ENCODE results near the gene GORASP1.
"Not testable (repeated sequence)": the region's sequence is repeated elsewhere in the genome, so short reads cannot be mapped to it uniquely, and the experiment has no call there.

GORASP1 gene

GRCh38 chr3:39079530-39079929 lies 27.9 kb downstream of the GORASP1 start:
- DNase-seq (ENCODE audit: insufficient read length) (no peak), FAIRE-seq (no peak)
- no peak for TF ChIP-seq TAF1 (IDR thresholded peaks at IDR 0.05; ENCODE audit: borderline replicate concordance, low read depth, low read length)
- TF ChIP-seq POLR2A (IDR thresholded peaks at IDR 0.05; ENCODE audit: low read depth, low read length) = no peak
- TF ChIP-seq POLR2AphosphoS5 (IDR thresholded peaks at IDR 0.05; ENCODE audit: low read depth, low read length) = no peak

DNA sequence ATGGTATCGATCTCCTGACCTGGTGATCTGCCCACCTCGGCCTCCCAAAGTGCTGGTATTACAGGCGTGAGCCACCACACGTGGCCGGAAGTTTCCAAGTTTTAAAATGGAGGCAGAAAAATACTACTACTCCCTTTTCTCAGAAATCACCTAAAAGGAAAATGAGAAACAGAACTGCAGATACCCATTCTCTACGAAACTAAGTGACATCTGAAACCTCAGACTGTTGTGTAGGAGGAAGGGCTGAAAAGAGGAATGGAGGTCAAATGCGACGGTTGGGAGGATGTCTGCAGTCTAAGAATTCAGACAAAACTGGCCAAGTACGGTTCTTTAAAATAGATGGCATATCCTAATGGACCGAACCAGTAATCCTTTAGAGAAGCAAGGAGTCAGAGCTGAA lies 31.5 kb downstream of the GORASP1 start:
- DNase-seq (ENCODE audit: insufficient read length) = no peak
- no peak for FAIRE-seq
- TF ChIP-seq TAF1 (IDR thresholded peaks at IDR 0.05; ENCODE audit: borderline replicate concordance, low read depth, low read length) (no peak), POLR2A (IDR thresholded peaks at IDR 0.05; ENCODE audit: low read depth, low read length) (no peak), POLR2AphosphoS5 (IDR thresholded peaks at IDR 0.05; ENCODE audit: low read depth, low read length) (no peak)

- FAIRE-seq = no peak
- TF ChIP-seq POLR2AphosphoS5 (IDR thresholded peaks at IDR 0.05; ENCODE audit: low read depth, low read length) = no peak
- no peak for DNase-seq (ENCODE audit: insufficient read length)
Observed at GRCh38 chr3:39068556-39068955, 38.9 kb downstream of the GORASP1 start.

DNA sequence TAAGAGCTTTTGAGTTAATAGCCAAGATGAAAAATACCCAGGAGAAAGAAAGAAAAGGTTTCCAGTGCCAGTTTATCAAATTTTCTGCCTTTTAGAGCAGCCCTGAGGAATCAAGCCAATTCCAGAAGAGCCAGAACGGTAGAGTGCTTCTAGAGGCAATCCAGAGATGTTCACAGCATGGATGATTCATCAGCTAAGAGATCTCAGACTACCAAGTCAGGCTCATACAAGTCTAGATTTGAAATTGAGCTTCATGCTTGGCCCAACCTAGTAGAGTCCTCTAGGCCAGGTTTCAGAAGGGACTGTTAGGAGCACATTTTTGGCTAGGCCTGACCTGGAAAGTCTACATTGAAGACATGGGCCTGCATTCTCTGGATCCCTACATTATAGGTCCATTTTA lies 40.1 kb downstream of the GORASP1 start:
- DNase-seq (ENCODE audit: insufficient read length) (no peak), FAIRE-seq (no peak)
- TF ChIP-seq POLR2AphosphoS5 (IDR thresholded peaks at IDR 0.05; ENCODE audit: low read depth, low read length) (no peak), POLR2A (IDR thresholded peaks at IDR 0.05; ENCODE audit: low read depth, low read length) (no peak), TAF1 (IDR thresholded peaks at IDR 0.05; ENCODE audit: borderline replicate concordance, low read depth, low read length) (no peak)

DNA sequence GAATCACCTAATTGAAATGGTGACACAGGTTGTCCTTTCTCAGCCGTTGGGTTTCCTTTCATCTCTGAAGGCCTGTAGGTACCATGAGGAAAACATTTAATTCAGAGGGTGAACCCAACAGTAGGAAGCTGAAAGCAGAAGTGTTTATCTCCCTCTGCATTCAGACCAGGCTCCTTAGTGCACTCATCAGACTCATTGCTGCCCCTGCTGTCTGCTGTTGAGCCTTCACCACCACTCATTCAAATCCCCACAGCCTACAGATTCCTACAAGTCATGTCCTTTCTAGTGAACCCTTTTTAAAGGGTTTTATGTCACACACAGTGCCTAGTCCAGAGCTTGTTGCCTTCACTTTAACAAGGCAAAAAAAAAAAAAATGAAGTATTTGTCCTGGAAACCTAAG lies 42.2 kb downstream of the GORASP1 start:
- FAIRE-seq = peak; percentile 95
- peak; percentile 21 for DNase-seq (ENCODE audit: insufficient read length)
- no peak for TF ChIP-seq POLR2AphosphoS5 (IDR thresholded peaks at IDR 0.05; ENCODE audit: low read depth, low read length)
- TF ChIP-seq POLR2A (IDR thresholded peaks at IDR 0.05; ENCODE audit: low read depth, low read length) = no peak
- TF ChIP-seq TAF1 (IDR thresholded peaks at IDR 0.05; ENCODE audit: borderline replicate concordance, low read depth, low read length) = no peak

- TF ChIP-seq POLR2AphosphoS5 (IDR thresholded peaks at IDR 0.05; ENCODE audit: low read depth, low read length) (no peak), POLR2A (IDR thresholded peaks at IDR 0.05; ENCODE audit: low read depth, low read length) (no peak), TAF1 (IDR thresholded peaks at IDR 0.05; ENCODE audit: borderline replicate concordance, low read depth, low read length) (no peak)
- FAIRE-seq = no peak
Observed at GRCh38 chr3:39064646-39065045, 42.8 kb downstream of the GORASP1 start.

GRCh38 chr3:39063143-39063542 lies 44.3 kb downstream of the GORASP1 start:
- DNase-seq (ENCODE audit: insufficient read length) = no peak
- no peak for FAIRE-seq
- TF ChIP-seq POLR2A (IDR thresholded peaks at IDR 0.05; ENCODE audit: low read depth, low read length) (no peak), POLR2AphosphoS5 (IDR thresholded peaks at IDR 0.05; ENCODE audit: low read depth, low read length) (no peak), TAF1 (IDR thresholded peaks at IDR 0.05; ENCODE audit: borderline replicate concordance, low read depth, low read length) (no peak)

More at GRCh38 chr3:39064646-39065045, 42.8 kb downstream of the GORASP1 start:
- no peak for DNase-seq (ENCODE audit: insufficient read length)

- DNase-seq (ENCODE audit: insufficient read length) (no peak), FAIRE-seq (no peak)
- no peak for TF ChIP-seq POLR2A (IDR thresholded peaks at IDR 0.05; ENCODE audit: low read depth, low read length)
Observed at GRCh38 chr3:39062180-39062579, 45.2 kb downstream of the GORASP1 start.

DNA sequence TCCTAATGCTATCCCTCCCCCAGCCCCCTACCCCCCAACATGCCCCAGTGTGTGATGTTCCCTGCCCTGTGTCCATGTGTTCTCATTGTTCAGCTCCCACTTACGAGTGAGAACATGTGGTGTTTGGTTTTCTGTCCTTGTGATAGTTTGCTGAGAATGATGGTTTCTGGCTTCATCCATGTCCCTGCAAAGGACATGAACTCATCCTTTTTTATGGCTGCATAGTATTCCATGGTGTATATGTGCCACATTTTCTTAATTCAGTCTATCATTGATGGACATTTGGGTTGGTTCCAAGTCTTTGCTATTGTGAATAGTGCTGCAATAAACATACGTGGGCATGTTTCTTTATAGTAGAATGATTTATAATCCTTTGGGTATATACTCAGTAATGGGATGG lies 46.2 kb downstream of the GORASP1 start:
- not testable (repeated sequence) for DNase-seq (ENCODE audit: insufficient read length); FAIRE-seq

DNA sequence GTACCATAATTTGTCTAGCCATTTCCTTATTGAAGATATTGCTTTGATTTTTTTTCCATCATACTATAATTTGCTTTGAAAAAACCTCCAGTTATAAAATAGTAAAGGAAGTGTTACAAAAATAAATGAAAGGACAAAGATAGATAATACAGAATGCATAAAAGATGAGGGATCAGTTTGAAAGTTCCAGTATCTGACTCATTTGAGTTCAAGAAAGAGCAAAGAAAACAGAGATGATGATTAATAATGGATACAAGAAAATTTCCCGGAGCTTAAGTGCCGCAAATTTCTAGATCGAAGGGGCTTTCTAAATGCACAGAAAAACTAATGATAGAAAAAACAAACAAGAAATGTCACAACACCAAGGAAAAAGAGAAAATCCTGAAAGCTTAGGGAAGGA lies 51.3 kb downstream of the GORASP1 start:
- DNase-seq (ENCODE audit: insufficient read length) (no peak), FAIRE-seq (no peak)
- TF ChIP-seq POLR2A (IDR thresholded peaks at IDR 0.05; ENCODE audit: low read depth, low read length) = no peak
- TF ChIP-seq POLR2AphosphoS5 (IDR thresholded peaks at IDR 0.05; ENCODE audit: low read depth, low read length) = no peak
- no peak for TF ChIP-seq TAF1 (IDR thresholded peaks at IDR 0.05; ENCODE audit: borderline replicate concordance, low read depth, low read length)

DNA sequence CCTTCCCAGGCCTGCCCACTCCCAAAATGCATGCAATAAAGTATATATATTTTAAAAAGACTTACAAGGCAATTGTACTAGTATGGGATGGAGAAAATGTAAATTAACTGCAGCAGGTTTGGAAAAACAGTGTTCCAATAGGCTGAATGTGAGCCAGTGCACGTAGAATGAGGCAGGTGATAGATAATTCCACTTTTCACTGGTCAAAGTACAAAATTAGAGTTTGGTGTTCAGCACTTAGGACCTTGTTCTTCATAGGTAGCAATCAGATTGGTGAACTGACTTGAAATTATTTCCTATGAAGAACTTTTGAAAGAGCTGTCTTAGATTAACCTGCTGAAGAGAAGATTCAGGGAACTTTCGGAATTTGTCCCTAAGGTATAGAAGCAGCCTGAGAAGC lies 53.7 kb downstream of the GORASP1 start:
- DNase-seq (ENCODE audit: insufficient read length) = no peak
- no peak for FAIRE-seq
- no peak for TF ChIP-seq POLR2AphosphoS5 (IDR thresholded peaks at IDR 0.05; ENCODE audit: low read depth, low read length)
- TF ChIP-seq TAF1 (IDR thresholded peaks at IDR 0.05; ENCODE audit: borderline replicate concordance, low read depth, low read length) = no peak
- TF ChIP-seq POLR2A (IDR thresholded peaks at IDR 0.05; ENCODE audit: low read depth, low read length) = no peak

DNA sequence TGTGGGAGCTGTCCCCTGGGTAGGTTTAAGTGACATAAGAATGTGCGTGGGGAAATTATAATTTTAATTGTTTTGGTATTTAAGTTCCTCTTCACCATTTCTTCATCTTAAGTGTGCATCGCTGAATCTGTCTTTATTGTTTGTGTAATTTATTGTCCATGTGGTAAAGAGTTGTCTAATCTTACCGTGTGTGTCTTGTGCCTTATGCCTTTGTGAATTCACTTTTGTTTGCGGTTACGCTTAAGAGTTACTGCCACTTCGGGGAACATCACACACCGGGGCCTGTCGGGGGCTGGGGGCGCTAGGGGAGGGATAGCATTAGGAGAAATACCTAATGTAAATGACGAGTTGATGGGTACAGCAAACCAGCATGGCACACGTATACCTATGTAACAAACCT lies 54.8 kb downstream of the GORASP1 start:
- no peak for TF ChIP-seq POLR2AphosphoS5 (IDR thresholded peaks at IDR 0.05; ENCODE audit: low read depth, low read length)
- no peak for DNase-seq (ENCODE audit: insufficient read length)
- FAIRE-seq = no peak

DNA sequence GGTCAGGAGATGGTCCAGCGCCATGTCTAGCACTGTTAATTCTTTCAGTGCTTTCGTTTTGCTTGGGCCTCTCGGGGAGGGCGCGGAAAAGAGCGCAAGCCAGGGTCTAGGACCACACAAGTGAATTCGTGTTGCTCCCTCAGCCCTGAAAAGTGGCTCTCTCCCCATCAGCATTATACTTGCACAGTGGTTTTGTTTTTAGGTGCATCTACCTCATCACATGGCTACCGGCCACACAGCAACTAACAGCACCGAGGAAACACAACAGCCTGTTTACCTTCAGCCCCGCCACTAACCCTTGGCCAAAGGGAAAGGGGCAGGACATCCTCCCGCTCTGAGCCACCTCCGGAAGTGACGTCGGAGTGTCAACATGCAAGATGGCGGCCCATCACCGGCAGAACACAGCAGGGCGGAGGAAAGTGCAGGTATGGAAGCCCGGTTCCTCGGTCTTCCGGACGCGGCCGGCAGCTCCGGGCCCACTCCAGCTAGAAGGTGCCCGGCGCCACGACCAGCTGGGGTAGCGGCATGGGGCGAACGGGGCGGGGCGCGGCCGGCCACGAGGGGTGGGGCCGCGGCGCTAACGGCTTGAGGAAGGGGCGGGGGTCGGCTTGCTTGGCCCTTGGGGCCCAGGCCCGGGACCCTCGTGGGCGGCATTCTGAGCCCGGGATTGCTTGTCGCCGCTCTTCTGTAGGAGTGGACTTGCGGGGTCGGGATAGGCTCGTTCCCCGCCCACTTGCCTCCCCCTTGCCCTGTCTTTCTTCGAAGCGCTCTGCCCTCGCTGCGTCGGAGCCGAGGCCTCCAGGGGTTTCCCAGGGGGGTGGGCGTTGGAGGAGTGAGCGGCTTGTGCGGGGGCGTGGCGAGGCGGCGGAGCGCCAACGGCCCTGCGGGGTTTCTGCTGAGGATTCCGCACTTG lies 55.5 kb downstream of the GORASP1 start, which contains the start of the genes SCN11A and WDR48:
SCN11A (minus strand) TSS at position 296 of the 913 bp plus-strand sequence. CDS start 101,582 bp downstream, outside the sequence.
WDR48 (plus strand) TSS at position 368 of the 913 bp plus-strand sequence; CDS start at position 378, 10 bp downstream.
- DNase-seq (ENCODE audit: insufficient read length) = peak; percentile 85
- TF ChIP-seq TAF1 (IDR thresholded peaks at IDR 0.05; ENCODE audit: borderline replicate concordance, low read depth, low read length) (peak; percentile 91), POLR2A (IDR thresholded peaks at IDR 0.05; ENCODE audit: low read depth, low read length) (peak; percentile 94), POLR2AphosphoS5 (IDR thresholded peaks at IDR 0.05; ENCODE audit: low read depth, low read length) (peak; percentile 93)
- peak; percentile 99 for FAIRE-seq
